Right lobe of liver (tissue), 4 donors: ENCODE results near the gene CCDC88B.

ENCODE experiments used
- CTCF ChIP-seq, 4 donors: fragments of 200-600 bp in 3 of 4; fragments of 450-650 bp in 1 of 4; IDR thresholded peaks; one replicate each; pipeline versions ENCODE4 v1.5.1 to v1.8.0; 2016 to 2022; ENCODE audit warnings: antibody characterized with exemption in 4 of 4, mild to moderate bottlenecking in 2 of 4
- POLR2A ChIP-seq: fragments of 450-650 bp; IDR thresholded peaks from one replicate; pipeline ENCODE4 v1.6.1; 2017; ENCODE audit warnings: antibody characterized with exemption, mild to moderate bottlenecking
- donor health status: DM: no; HTN: no; CAD: no.
- donor health status: DM: no; HTN: no; CAD: no.
- donor health status: DM: no; HTN: yes; CAD: no.

- no peak for TF ChIP-seq CTCF (IDR thresholded peaks at IDR 0.05)
- no peak for TF ChIP-seq POLR2A
These were observed 49.8 kb downstream of the CCDC88B start for GRCh38 chr11:64389851-64390250.
